ENCODE measurements around the gene LAMA3. TPM values are rescaled to one million over a fixed set of nuclear protein-coding genes. Genes with fewer than 3 reads are reported as not detected.

The LAMA3 gene
- total and polyA plus RNA-seq, 10 of the 15 experiments (the other 5 are each of a cell fraction or from before 2014, with no cell fraction given) = 0.37 to 6.5 (median 5.4) TPM

DNA sequence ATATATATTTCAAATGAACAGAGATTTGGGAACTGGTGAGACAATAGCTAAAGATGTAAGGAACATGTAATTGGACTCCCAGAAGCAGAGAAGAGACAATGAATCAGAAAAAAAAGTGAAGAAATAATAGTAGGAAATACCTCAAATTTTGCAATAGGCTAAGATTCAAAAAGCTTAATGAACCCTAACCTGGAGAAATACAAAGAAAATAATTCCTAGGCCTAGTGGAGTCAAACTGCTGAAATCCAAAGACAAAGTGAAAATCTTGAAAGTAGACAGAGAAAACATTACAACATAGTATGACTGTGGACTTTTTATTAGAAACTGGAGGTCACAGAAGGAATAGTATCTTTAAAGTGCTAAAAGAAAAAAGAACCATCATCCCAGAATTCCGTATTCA is 76.7 kb downstream of the LAMA3 start:
- SMC1A ChIA-PET (ENCODE audit: uncharacterized antibody, unreplicated experiment) = interaction anchor here (1.4 kb wide), 1 partner anchor 63 kb away, joined by 3 read pairs; no protein-coding TSS in a partner anchor
- RAD21 ChIA-PET (ENCODE audit: unreplicated experiment) = no interaction called here
- DNase-seq (ENCODE audit: low read depth, low spot score) = no peak
- no peaks in the 10 kb centered on the region for H3K36me3 ChIP-seq (ENCODE audit: control insufficient read depth in 2 of 2, insufficient read depth in 2 of 2, low read length in 1 of 2)
- no peaks in the 10 kb centered on the region for H3K4me1 ChIP-seq (ENCODE audit: control insufficient read depth, insufficient read depth, low read length)
- H2AFZ ChIP-seq (ENCODE audit: control insufficient read depth, low read depth, low read length) = no peak overlapping the region
- H3K79me2 ChIP-seq (ENCODE audit: control insufficient read depth, insufficient read depth, low read length) = no peaks in the 10 kb centered on the region
- in situ Hi-C loops (cut with MboI) = no loop called here
- intact Hi-C loops (cut with micrococcal nuclease; ENCODE audit: unreplicated experiment) = no loop called here
- BruUV-seq (replicated peaks) = no TSS peak
- H3K4me3 ChIP-seq = no peak overlapping the region
- no peaks in the 10 kb centered on the region for H4K20me1 ChIP-seq (ENCODE audit: control insufficient read depth, insufficient read depth)
- no peak overlapping the region for H3K27ac ChIP-seq (ENCODE audit: control insufficient read depth, insufficient read depth)
- no peak for TF ChIP-seq SREBF2 (IDR thresholded peaks at IDR 0.05; ENCODE audit: low read length)
- TF ChIP-seq, protein P1, sequence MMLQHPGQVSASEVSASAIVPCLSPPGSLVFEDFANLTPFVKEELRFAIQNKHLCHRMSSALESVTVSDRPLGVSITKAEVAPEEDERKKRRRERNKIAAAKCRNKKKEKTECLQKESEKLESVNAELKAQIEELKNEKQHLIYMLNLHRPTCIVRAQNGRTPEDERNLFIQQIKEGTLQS (IDR thresholded peaks at IDR 0.05; ENCODE audit: borderline replicate concordance, extremely low read depth, low read depth, low read length) = no peak
- no peak for TF ChIP-seq ZNF24 (IDR thresholded peaks at IDR 0.05)
- TF ChIP-seq CREB1 (IDR thresholded peaks at IDR 0.05; ENCODE audit: low read depth) = no peak
- TF ChIP-seq GATAD2B (conservative IDR thresholded peaks at IDR 0.05; ENCODE audit: low read depth) = no peak
- no peak for TF ChIP-seq FOXK2 (IDR thresholded peaks at IDR 0.05)
- no peak for TF ChIP-seq NFXL1 (IDR thresholded peaks at IDR 0.05; ENCODE audit: borderline replicate concordance)
- TF ChIP-seq CEBPB (IDR thresholded peaks at IDR 0.05; ENCODE audit: borderline replicate concordance in 1 of 2, low read depth in 2 of 2, low read length in 2 of 2) = no peak
- no peak for TF ChIP-seq LARP7 (IDR thresholded peaks at IDR 0.05)
- TF ChIP-seq MEF2B (IDR thresholded peaks at IDR 0.05; ENCODE audit: partially characterized antibody, poor library complexity, severe bottlenecking) = no peak
- WGBS (ENCODE audit: insufficient coverage, insufficient replicate concordance, low lambda C conversion rate, missing lambda C conversion rate) = 28% methylated on average over 1 of the region's 1 CpG
- no peak for FAIRE-seq
- no peak for ATAC-seq
- H3K4me2 ChIP-seq (ENCODE audit: control insufficient read depth, insufficient read depth) = no peak overlapping the region
- H3K27me3 ChIP-seq (replicated peaks in 1 of 2; ENCODE audit: control insufficient read depth in 2 of 2, insufficient read depth in 2 of 2, low read length in 1 of 2) = no peaks in the 10 kb centered on the region
- CTCF ChIA-PET = no interaction called here
- no peak overlapping the region for H3K9ac ChIP-seq (ENCODE audit: control insufficient read depth, insufficient read depth, low read length)
- POLR2A ChIA-PET = no interaction called here
- H3K9me3 ChIP-seq (replicated peaks; ENCODE audit: control insufficient read depth, insufficient read depth, low read length) = no peaks in the 10 kb centered on the region

All from GM12878 (cell line).